Ovary (tissue), 3 donors: ENCODE results near the gene AP3B1.

Experiments used
- CTCF ChIP-seq, 3 donors: fragments of 450-650 bp in 2 of 3; fragments of 200-600 bp in 1 of 3; IDR thresholded peaks; one replicate each; pipeline versions ENCODE4 v1.5.1 to v1.8.0; 2016 to 2022; ENCODE audit warnings: antibody characterized with exemption in 3 of 3, mild to moderate bottlenecking in 1 of 3
- EP300 ChIP-seq: sonication (generic); formaldehyde crosslinking; IDR thresholded peaks from one replicate; pipeline ENCODE4 v1.6.1; 2017; ENCODE audit warnings: antibody characterized with exemption
- POLR2A ChIP-seq: fragments of 450-650 bp; IDR thresholded peaks from one replicate; pipeline ENCODE4 v1.6.1; 2017; ENCODE audit warnings: antibody characterized with exemption, mild to moderate bottlenecking, moderate library complexity
- donor health status: DM: no; HTN: no; CAD: no.

DNA sequence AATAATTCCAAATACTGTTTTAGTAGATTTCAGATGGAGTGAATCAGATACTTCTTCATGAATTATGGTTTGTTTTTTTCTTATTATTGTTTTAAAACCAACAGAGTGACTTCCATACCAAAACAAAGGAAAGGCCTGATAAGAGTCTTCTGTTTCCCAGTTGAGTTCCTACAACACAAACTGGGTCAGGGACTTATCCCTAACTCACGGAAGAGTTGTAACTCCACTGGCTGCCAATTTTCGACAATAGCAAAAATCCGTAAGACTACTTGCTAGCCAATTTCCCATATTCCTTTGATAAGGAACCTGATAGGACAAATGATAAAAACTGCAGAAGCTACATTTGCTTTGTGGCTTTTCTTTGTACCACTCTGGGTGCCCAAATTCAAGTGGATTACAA lies 219.2 kb downstream of the AP3B1 start:
- TF ChIP-seq CTCF (IDR thresholded peaks at IDR 0.05) (no peak), POLR2A (no peak), EP300 (no peak)
